ENCODE data around the gene DMAC2L.

The DMAC2L gene

GRCh38 chr14:50348933-50349332 lies 36.8 kb downstream of the DMAC2L start:
- no peak for TF ChIP-seq CTCF (IDR thresholded peaks at IDR 0.05; ENCODE audit: insufficient read depth, low read length, poor library complexity, severe bottlenecking)
- TF ChIP-seq EZH2phosphoT487 (conservative IDR thresholded peaks at IDR 0.05; ENCODE audit: low read length): no peak
- Histone ChIP-seq H3F3A (ENCODE audit: insufficient read depth) (no peaks in the 10 kb centered on the region), H3K27ac (ENCODE audit: low read depth, low read length) (no peak overlapping the region), H2AFZ (ENCODE audit: low read depth, low read length, severe bottlenecking) (no peak overlapping the region), H3K9me2 (replicated peaks; ENCODE audit: insufficient read depth, low read length) (no peaks in the 10 kb centered on the region), H3K27me3 (ENCODE audit: low read length) (no peaks in the 10 kb centered on the region), H3K36me3 (ENCODE audit: low read length) (no peaks in the 10 kb centered on the region), H4K20me1 (ENCODE audit: low read depth, low read length) (no peaks in the 10 kb centered on the region), H3K4me2 (ENCODE audit: low read depth, low read length, poor library complexity, severe bottlenecking) (no peak overlapping the region), H3K79me2 (ENCODE audit: insufficient read depth, low read length) (no peaks in the 10 kb centered on the region), H3K4me3 (ENCODE audit: insufficient read depth, low read length, poor library complexity, severe bottlenecking) (no peak overlapping the region), H3K9me3 (ENCODE audit: insufficient read depth, low read length) (no peaks in the 10 kb centered on the region), H3K9ac (ENCODE audit: low read length) (no peak overlapping the region)

- no peak for TF ChIP-seq EZH2phosphoT487 (conservative IDR thresholded peaks at IDR 0.05; ENCODE audit: low read length)
- no peaks in the 10 kb centered on the region for H3K27me3 ChIP-seq (ENCODE audit: low read length)
- no peak overlapping the region for H3K4me2 ChIP-seq (ENCODE audit: low read depth, low read length, poor library complexity, severe bottlenecking)
- no peaks in the 10 kb centered on the region for H3K79me2 ChIP-seq (ENCODE audit: insufficient read depth, low read length)
- H2AFZ ChIP-seq (ENCODE audit: low read depth, low read length, severe bottlenecking): no peak overlapping the region
- H3K27ac ChIP-seq (ENCODE audit: low read depth, low read length): no peak overlapping the region
- H3K9me3 ChIP-seq (ENCODE audit: insufficient read depth, low read length): no peaks in the 10 kb centered on the region
- H3K36me3 ChIP-seq (ENCODE audit: low read length): no peaks in the 10 kb centered on the region
- no peak overlapping the region for H3K9ac ChIP-seq (ENCODE audit: low read length)
- H3F3A ChIP-seq (ENCODE audit: insufficient read depth): no peaks in the 10 kb centered on the region
- no peaks in the 10 kb centered on the region for H4K20me1 ChIP-seq (ENCODE audit: low read depth, low read length)
- H3K9me2 ChIP-seq (replicated peaks; ENCODE audit: insufficient read depth, low read length): no peaks in the 10 kb centered on the region
- no peak overlapping the region for H3K4me3 ChIP-seq (ENCODE audit: insufficient read depth, low read length, poor library complexity, severe bottlenecking)
Observed at GRCh38 chr14:50350975-50351374, 38.9 kb downstream of the DMAC2L start.

GRCh38 chr14:50352584-50352983 lies 40.5 kb downstream of the DMAC2L start:
- Histone ChIP-seq H3K9ac (ENCODE audit: low read length) (no peak overlapping the region), H3K9me2 (replicated peaks; ENCODE audit: insufficient read depth, low read length) (no peaks in the 10 kb centered on the region), H3K27me3 (ENCODE audit: low read length) (no peaks in the 10 kb centered on the region), H3K9me3 (ENCODE audit: insufficient read depth, low read length) (no peaks in the 10 kb centered on the region), H3K79me2 (ENCODE audit: insufficient read depth, low read length) (no peaks in the 10 kb centered on the region), H3K27ac (ENCODE audit: low read depth, low read length) (no peak overlapping the region), H4K20me1 (ENCODE audit: low read depth, low read length) (no peaks in the 10 kb centered on the region), H3K4me2 (ENCODE audit: low read depth, low read length, poor library complexity, severe bottlenecking) (no peak overlapping the region), H2AFZ (ENCODE audit: low read depth, low read length, severe bottlenecking) (no peak overlapping the region), H3K4me3 (ENCODE audit: insufficient read depth, low read length, poor library complexity, severe bottlenecking) (no peak overlapping the region), H3F3A (ENCODE audit: insufficient read depth) (no peaks in the 10 kb centered on the region), H3K36me3 (ENCODE audit: low read length) (no peaks in the 10 kb centered on the region)
- no peak for TF ChIP-seq EZH2phosphoT487 (conservative IDR thresholded peaks at IDR 0.05; ENCODE audit: low read length)
- no peak for TF ChIP-seq CTCF (IDR thresholded peaks at IDR 0.05; ENCODE audit: insufficient read depth, low read length, poor library complexity, severe bottlenecking)

- H3K27me3 ChIP-seq (ENCODE audit: low read length): no peaks in the 10 kb centered on the region
- H2AFZ ChIP-seq (ENCODE audit: low read depth, low read length, severe bottlenecking): no peak overlapping the region
- no peak overlapping the region for H3K27ac ChIP-seq (ENCODE audit: low read depth, low read length)
- H3K9me3 ChIP-seq (ENCODE audit: insufficient read depth, low read length): no peaks in the 10 kb centered on the region
- no peak overlapping the region for H3K4me2 ChIP-seq (ENCODE audit: low read depth, low read length, poor library complexity, severe bottlenecking)
- no peak overlapping the region for H3K4me3 ChIP-seq (ENCODE audit: insufficient read depth, low read length, poor library complexity, severe bottlenecking)
- H3K9me2 ChIP-seq (replicated peaks; ENCODE audit: insufficient read depth, low read length): no peaks in the 10 kb centered on the region
- no peaks in the 10 kb centered on the region for H3F3A ChIP-seq (ENCODE audit: insufficient read depth)
- no peaks in the 10 kb centered on the region for H3K36me3 ChIP-seq (ENCODE audit: low read length)
- no peaks in the 10 kb centered on the region for H4K20me1 ChIP-seq (ENCODE audit: low read depth, low read length)
- TF ChIP-seq CTCF (IDR thresholded peaks at IDR 0.05; ENCODE audit: insufficient read depth, low read length, poor library complexity, severe bottlenecking): no peak
- no peak for TF ChIP-seq EZH2phosphoT487 (conservative IDR thresholded peaks at IDR 0.05; ENCODE audit: low read length)
- H3K9ac ChIP-seq (ENCODE audit: low read length): no peak overlapping the region
- no peaks in the 10 kb centered on the region for H3K79me2 ChIP-seq (ENCODE audit: insufficient read depth, low read length)
Observed at GRCh38 chr14:50353126-50353525, 41.0 kb downstream of the DMAC2L start.
